ENCODE data around the gene JAK1. TPM values are rescaled to one million over a fixed set of nuclear protein-coding genes. Genes with fewer than 3 reads are reported as not detected.

JAK1 gene
- total and polyA plus RNA-seq, 2 of the 8 experiments (the other 6 are each of a cell fraction or from before 2014, with no cell fraction given): 7.8 to 24.5 TPM

DNA sequence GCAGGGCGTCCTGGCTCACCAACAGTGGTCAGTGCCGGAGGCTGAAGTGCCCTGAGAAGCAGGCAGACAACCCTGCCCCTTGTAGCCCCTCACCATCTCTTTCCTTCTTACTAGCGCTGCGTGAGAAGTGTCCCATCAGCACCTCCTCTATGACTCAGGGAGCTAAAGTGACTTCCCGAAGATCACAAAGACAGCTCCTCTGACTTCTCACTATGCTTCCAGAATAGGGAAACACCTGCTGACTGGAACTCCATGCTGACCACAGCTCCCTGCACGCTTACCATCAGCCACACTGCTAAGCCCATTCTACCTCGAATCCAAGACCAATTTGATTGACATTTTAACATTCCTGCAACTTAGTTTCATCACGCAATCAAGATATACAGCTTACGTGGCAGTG is 92.8 kb downstream of the JAK1 start (continued):
- TF ChIP-seq SIX5 (IDR thresholded peaks at IDR 0.05; ENCODE audit: low read depth, low read length): no peak

Measured in H1 (cell line).